Mesenchymal stem cell (in vitro differentiated cells and primary cell): Measurements from ENCODE around the gene OR8K3. TPM values are rescaled to one million over a fixed set of nuclear protein-coding genes. Genes with fewer than 3 reads are reported as not detected.

Source experiments
- DNase-seq: peaks from one replicate; pipeline ENCODE4 v3.0.0-alpha.2; 2013
- H2AFZ ChIP-seq: one replicate; pipeline ENCODE4 v1.6.1; 2013; ENCODE audit warnings: low read depth, mild to moderate bottlenecking, control low read depth, inconsistent platforms, low read length, moderate library complexity
- H2AK5ac ChIP-seq: 2 replicates; pipeline ENCODE4 v1.6.1; 2013; ENCODE audit warnings: low read length, moderate library complexity, mild to moderate bottlenecking, inconsistent platforms; ENCODE audit not compliant: severe bottlenecking
- H2BK120ac ChIP-seq: one replicate; pipeline ENCODE4 v1.6.1; 2013; ENCODE audit warnings: low read depth, mild to moderate bottlenecking, inconsistent platforms, low read length, moderate library complexity
- H2BK12ac ChIP-seq, 2 experiments: one replicate each; pipeline ENCODE4 v1.6.1; 2013; ENCODE audit warnings: inconsistent platforms in 2 of 2, low read length in 2 of 2, mild to moderate bottlenecking in 2 of 2, moderate library complexity in 2 of 2, control low read depth in 1 of 2
- H2BK15ac ChIP-seq: one replicate; pipeline ENCODE4 v1.6.1; 2013; ENCODE audit warnings: mild to moderate bottlenecking, low read depth, inconsistent platforms; ENCODE audit not compliant: poor library complexity, severe bottlenecking
- H2BK5ac ChIP-seq: 2 replicates; pipeline ENCODE4 v1.6.1; 2013; ENCODE audit warnings: low read depth, mild to moderate bottlenecking, low read length, control low read depth, inconsistent platforms; ENCODE audit not compliant: poor library complexity, severe bottlenecking
- H3K14ac ChIP-seq, 2 experiments: one replicate each; pipeline ENCODE4 v1.6.1; 2013; ENCODE audit warnings: inconsistent platforms in 2 of 2, low read length in 2 of 2, control low read depth in 1 of 2, mild to moderate bottlenecking in 1 of 2, moderate library complexity in 1 of 2
- H3K18ac ChIP-seq, 2 experiments: one replicate each; pipeline ENCODE4 v1.6.1; 2013; ENCODE audit warnings: inconsistent platforms in 2 of 2, low read length in 2 of 2, control low read depth in 1 of 2, low read depth in 1 of 2, mild to moderate bottlenecking in 1 of 2
- H3K23ac ChIP-seq, 2 experiments: one replicate each; pipeline ENCODE4 v1.6.1; 2013; ENCODE audit warnings: inconsistent platforms in 2 of 2, low read length in 2 of 2, mild to moderate bottlenecking in 2 of 2, moderate library complexity in 2 of 2, control low read depth in 1 of 2
- H3K27ac ChIP-seq: 2 replicates; pipeline ENCODE4 v1.5.1; 2013; ENCODE audit warnings: mild to moderate bottlenecking, moderate library complexity, low read length, control low read depth, inconsistent platforms; ENCODE audit not compliant: poor library complexity, severe bottlenecking
- H3K27me3 ChIP-seq, 2 experiments: 2 replicates each; pipeline versions ENCODE4 v1.6.1 to v1.7.0; 2013; ENCODE audit warnings: low read length in 2 of 2, mild to moderate bottlenecking in 2 of 2, moderate library complexity in 2 of 2, control low read depth in 1 of 2, inconsistent platforms in 1 of 2; ENCODE audit not compliant: control insufficient read depth in 1 of 2, insufficient read depth in 1 of 2
- H3K36me3 ChIP-seq, 2 experiments: 2 replicates each; pipeline versions ENCODE4 v1.6.1 to v1.7.0; 2013; ENCODE audit warnings: low read length in 2 of 2, control low read depth in 1 of 2, inconsistent platforms in 1 of 2, low read depth in 1 of 2, mild to moderate bottlenecking in 1 of 2; ENCODE audit not compliant: insufficient read depth in 2 of 2, control insufficient read depth in 1 of 2
- H3K4ac ChIP-seq, 2 experiments: one replicate each; pipeline ENCODE4 v1.6.1; 2013; ENCODE audit warnings: inconsistent platforms in 2 of 2, low read length in 2 of 2, mild to moderate bottlenecking in 2 of 2, moderate library complexity in 2 of 2, control low read depth in 1 of 2, low read depth in 1 of 2
- H3K4me1 ChIP-seq: 2 replicates; pipeline ENCODE4 v1.6.1; 2013; ENCODE audit warnings: low read depth, low read length, control low read depth; ENCODE audit not compliant: control insufficient read depth, insufficient read depth
- H3K4me2 ChIP-seq: 2 replicates; pipeline ENCODE4 v1.6.1; 2013; ENCODE audit warnings: low read length, mild to moderate bottlenecking, inconsistent platforms; ENCODE audit not compliant: poor library complexity, severe bottlenecking
- H3K4me3 ChIP-seq, 2 experiments: 2 replicates each; pipeline versions ENCODE4 v1.5.1 to v1.7.0; 2013; ENCODE audit warnings: low read length in 2 of 2, mild to moderate bottlenecking in 2 of 2, control low read depth in 1 of 2, low read depth in 1 of 2; ENCODE audit not compliant: insufficient read depth in 1 of 2
- H3K79me1 ChIP-seq: replicated peaks from 2 replicates; pipeline ENCODE4 v1.6.1; 2013; ENCODE audit warnings: mild to moderate bottlenecking, control low read depth, low read length, inconsistent platforms; ENCODE audit not compliant: poor library complexity, severe bottlenecking
- H3K9ac ChIP-seq: 2 replicates; pipeline ENCODE4 v1.7.0; 2013; ENCODE audit warnings: mild to moderate bottlenecking, low read length, moderate library complexity
- H3K9me3 ChIP-seq: 2 replicates; pipeline ENCODE4 v1.7.0; 2013; ENCODE audit warnings: mild to moderate bottlenecking, low read length; ENCODE audit not compliant: control insufficient read depth
- H4K8ac ChIP-seq: one replicate; pipeline ENCODE4 v1.6.1; 2013; ENCODE audit warnings: inconsistent platforms, mild to moderate bottlenecking, low read length, moderate library complexity
- H4K91ac ChIP-seq: one replicate; pipeline ENCODE4 v1.6.1; 2013; ENCODE audit warnings: mild to moderate bottlenecking, low read length, inconsistent platforms
- WGBS: methylation state at CpG from one replicate; pipeline ENCODE4 v1.1.7; 2013; ENCODE audit warnings: mixed read lengths; 5-methylcytosine and 5-hydroxymethylcytosine counted together
- polyA plus RNA-seq, 2 experiments: library from polyadenylated mRNA; stranded (reverse); fragments of 200-250 nt; gene quantifications; one replicate each; pipeline ENCODE4 v1.2.3, GENCODE V29; 2013

OR8K3 gene
- polyA plus RNA-seq (2013, experiment 1 of 2) = not detected
- polyA plus RNA-seq (2013, experiment 2 of 2) = not detected

DNA sequence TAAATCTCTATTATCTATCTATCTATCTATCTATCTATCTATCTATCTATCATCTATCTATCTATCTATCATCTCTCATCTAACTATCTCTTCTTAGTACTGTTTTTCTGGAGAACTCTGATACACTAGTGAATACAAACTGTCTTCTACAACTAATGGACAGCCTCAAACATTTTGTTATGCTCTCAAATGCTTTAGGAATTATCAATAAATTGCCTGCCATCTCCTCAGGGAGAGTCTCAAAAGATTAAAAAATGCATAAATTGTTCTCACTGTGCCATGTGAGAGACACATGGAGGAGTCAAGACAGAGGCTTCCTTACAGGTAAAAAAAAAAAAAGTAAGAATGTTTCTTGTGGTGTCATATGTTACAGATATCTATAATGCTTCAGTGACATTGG lies at the start of gene OR8K3:
Gene OR8K3 (plus strand): TSS at position 301 of the 400 bp plus-strand sequence. CDS start 3,163 bp downstream, outside the sequence.
- Histone ChIP-seq H4K8ac (no peak within 1 kb of the TSS), H3K36me3 (no peaks in the 10 kb centered on the region), H2BK120ac (no peak within 1 kb of the TSS), H3K4me1 (no peaks in the 10 kb centered on the region), H3K27me3 (no peaks in the 10 kb centered on the region), H4K91ac (no peak within 1 kb of the TSS), H3K18ac (no peak within 1 kb of the TSS), H3K27ac (no peak within 1 kb of the TSS), H3K4ac (no peak within 1 kb of the TSS), H2AK5ac (no peak within 1 kb of the TSS), H3K4me2 (no peak within 1 kb of the TSS), H3K9me3 (peaks cover 13% of the 10 kb centered on the region), H3K23ac (no peak within 1 kb of the TSS), H2BK15ac (no peak within 1 kb of the TSS), H2BK5ac (no peak within 1 kb of the TSS), H3K9ac (no peak within 1 kb of the TSS), H3K4me3 (no peak within 1 kb of the TSS), H2AFZ (no peak within 1 kb of the TSS), H3K79me1 (no peaks in the 10 kb centered on the region), H3K14ac (no peak within 1 kb of the TSS), H2BK12ac (no peak within 1 kb of the TSS)
- DNase-seq = no peak

DNA sequence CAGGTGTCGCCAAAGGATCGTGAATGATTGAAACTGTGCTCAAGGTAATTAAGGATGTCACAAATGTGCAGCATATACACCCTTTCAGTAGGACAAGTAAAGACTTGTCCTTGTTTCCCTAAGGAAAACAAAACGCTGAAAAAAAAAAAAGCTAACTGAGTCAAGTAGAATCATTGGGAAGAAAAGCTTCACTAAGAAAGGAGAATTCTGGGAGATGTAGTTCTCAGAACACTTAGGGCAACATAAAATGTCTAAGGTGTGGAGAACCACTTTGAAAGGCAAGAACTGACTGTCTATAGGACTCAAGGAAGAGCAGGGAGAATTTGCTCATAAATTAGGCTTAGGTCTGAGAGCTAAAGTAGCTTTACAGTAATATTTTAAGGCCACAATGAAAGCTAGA lies 43.9 kb upstream of the OR8K3 start:
- Histone ChIP-seq H3K4me2 (no peak overlapping the region), H2BK5ac (no peak overlapping the region), H3K36me3 (no peaks in the 10 kb centered on the region), H3K23ac (no peak overlapping the region), H2BK120ac (no peak overlapping the region), H2AK5ac (no peak overlapping the region), H3K9me3 (peaks cover 10% of the 10 kb centered on the region), H3K14ac (no peak overlapping the region), H3K79me1 (no peaks in the 10 kb centered on the region), H3K18ac (no peak overlapping the region), H3K27ac (no peak overlapping the region), H2BK15ac (no peak overlapping the region), H3K9ac (no peak overlapping the region), H3K27me3 (no peaks in the 10 kb centered on the region), H3K4me1 (no peaks in the 10 kb centered on the region), H4K8ac (no peak overlapping the region), H2AFZ (no peak overlapping the region), H2BK12ac (no peak overlapping the region), H3K4me3 (no peak overlapping the region), H3K4ac (no peak overlapping the region), H4K91ac (no peak overlapping the region)
- no peak for DNase-seq
- 25% methylated on average over 1 of the region's 3 CpGs for WGBS

DNA sequence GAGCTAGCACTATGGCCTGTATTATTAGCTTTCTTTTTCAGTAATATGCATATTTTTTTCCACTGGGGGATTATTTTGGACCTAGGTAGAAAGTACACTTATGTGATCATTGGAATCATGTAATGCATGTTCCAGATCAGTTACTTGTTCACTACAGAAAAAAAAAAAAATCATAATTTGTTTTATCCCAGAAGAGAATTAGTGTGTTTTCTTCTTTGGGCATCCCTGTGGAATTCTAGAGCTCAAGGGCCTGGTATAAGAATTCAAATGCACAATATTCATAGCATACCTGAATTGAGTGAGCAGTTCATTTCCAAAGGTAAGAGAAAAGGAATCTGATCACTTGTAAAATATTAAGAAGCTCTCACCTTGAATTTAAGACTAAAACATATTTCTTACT lies 41.1 kb upstream of the OR8K3 start, which contains the start of gene OR5T1:
Gene OR5T1 (plus strand): TSS at position 301 of the 400 bp plus-strand sequence. CDS start 1,485 bp downstream, outside the sequence.
- no peak for DNase-seq
- no peak within 1 kb of the TSS for H3K18ac ChIP-seq
- H3K36me3 ChIP-seq = no peaks in the 10 kb centered on the region
- no peak within 1 kb of the TSS for H4K8ac ChIP-seq
- H3K14ac ChIP-seq = no peak within 1 kb of the TSS
- no peaks in the 10 kb centered on the region for H3K79me1 ChIP-seq
- H3K4me3 ChIP-seq = no peak within 1 kb of the TSS
- H3K27ac ChIP-seq = no peak within 1 kb of the TSS
- H3K9ac ChIP-seq = no peak within 1 kb of the TSS
- no peak within 1 kb of the TSS for H2AK5ac ChIP-seq
- H3K27me3 ChIP-seq = no peaks in the 10 kb centered on the region
- H3K4me2 ChIP-seq = no peak within 1 kb of the TSS
- H3K23ac ChIP-seq = no peak within 1 kb of the TSS
- H2AFZ ChIP-seq = no peak within 1 kb of the TSS
- H2BK5ac ChIP-seq = no peak within 1 kb of the TSS
- no peaks in the 10 kb centered on the region for H3K4me1 ChIP-seq
- H2BK15ac ChIP-seq = no peak within 1 kb of the TSS
- H3K9me3 ChIP-seq = peaks cover 6% of the 10 kb centered on the region
- no peak within 1 kb of the TSS for H2BK12ac ChIP-seq
- H2BK120ac ChIP-seq = no peak within 1 kb of the TSS
- H3K4ac ChIP-seq = no peak within 1 kb of the TSS
- H4K91ac ChIP-seq = no peak within 1 kb of the TSS

DNA sequence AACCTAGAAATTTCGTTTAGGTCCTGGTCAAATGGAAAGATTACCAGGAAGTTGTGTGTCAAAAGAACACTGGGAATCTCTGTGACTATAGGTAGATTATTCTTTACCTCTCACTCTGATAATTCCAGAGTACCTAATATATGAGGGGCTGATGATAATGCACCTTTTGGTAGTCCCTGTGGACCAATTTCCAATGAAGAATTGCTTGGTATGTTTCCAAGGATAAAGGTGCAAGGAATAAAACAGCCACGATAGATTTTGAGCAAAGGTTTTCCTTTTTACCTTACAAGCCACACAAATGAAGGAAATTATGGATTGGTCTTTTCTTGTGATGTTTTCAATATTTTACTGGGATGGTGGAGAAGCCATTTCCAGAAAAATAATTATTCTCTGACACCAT lies 22.8 kb upstream of the OR8K3 start, which contains the start of gene OR8H1:
Gene OR8H1 (minus strand): TSS at position 101 of the 400 bp plus-strand sequence. CDS start 1,192 bp downstream, outside the sequence.
- no peak within 1 kb of the TSS for H4K91ac ChIP-seq
- no peak within 1 kb of the TSS for H2BK12ac ChIP-seq
- H3K4ac ChIP-seq = no peak within 1 kb of the TSS
- no peaks in the 10 kb centered on the region for H3K79me1 ChIP-seq
- H3K27me3 ChIP-seq = no peaks in the 10 kb centered on the region
- no peak within 1 kb of the TSS for H3K9ac ChIP-seq
- no peak within 1 kb of the TSS for H2BK5ac ChIP-seq
- no CpG with 5 or more reads among the region's 2 CpGs for WGBS
- peaks cover 4% of the 10 kb centered on the region for H3K9me3 ChIP-seq
- no peaks in the 10 kb centered on the region for H3K36me3 ChIP-seq
- no peak within 1 kb of the TSS for H2AK5ac ChIP-seq
- H2AFZ ChIP-seq = no peak within 1 kb of the TSS
- no peak within 1 kb of the TSS for H3K23ac ChIP-seq
- DNase-seq = no peak
- H4K8ac ChIP-seq = no peak within 1 kb of the TSS
- H3K14ac ChIP-seq = no peak within 1 kb of the TSS
- H3K4me2 ChIP-seq = no peak within 1 kb of the TSS
- no peak within 1 kb of the TSS for H3K27ac ChIP-seq
- H2BK15ac ChIP-seq = no peak within 1 kb of the TSS
- H3K4me1 ChIP-seq = no peaks in the 10 kb centered on the region
- no peak within 1 kb of the TSS for H2BK120ac ChIP-seq
- no peak within 1 kb of the TSS for H3K4me3 ChIP-seq
- H3K18ac ChIP-seq = no peak within 1 kb of the TSS
